Stimulated activated CD4-positive, alpha-beta T cell treated with anti-CD3 and anti-CD28 coated beads, TNF-alpha, amount 100 ng/mL, for 24 hours (primary cell): ENCODE data around the gene P4HA1.
A peak's percentile ranks its signal among the peaks of the same experiment; 100 is the strongest.
"Not testable (repeated sequence)": the region's sequence is repeated elsewhere in the genome, so short reads cannot be mapped to it uniquely, and the experiment has no call there.

Source experiments
- DNase-seq, 3 experiments: peaks; one replicate each; pipeline ENCODE4 v3.0.0-alpha.2; 2020; ENCODE audit warnings: low read depth in 3 of 3

P4HA1 gene

GRCh38 chr10:73096449-73097304 is at the start of gene P4HA1:
P4HA1 (minus strand) TSS chr10:73096866; CDS start chr10:73074883, 21,983 bp downstream.
- peak; percentile 96 to 98 (median 97) for DNase-seq

- DNase-seq: no peak
Measured at GRCh38 chr10:73141603-73142002, 44.9 kb upstream of the P4HA1 start.

- no peak for DNase-seq
Measured at GRCh38 chr10:73139251-73139650, 42.6 kb upstream of the P4HA1 start.

DNA sequence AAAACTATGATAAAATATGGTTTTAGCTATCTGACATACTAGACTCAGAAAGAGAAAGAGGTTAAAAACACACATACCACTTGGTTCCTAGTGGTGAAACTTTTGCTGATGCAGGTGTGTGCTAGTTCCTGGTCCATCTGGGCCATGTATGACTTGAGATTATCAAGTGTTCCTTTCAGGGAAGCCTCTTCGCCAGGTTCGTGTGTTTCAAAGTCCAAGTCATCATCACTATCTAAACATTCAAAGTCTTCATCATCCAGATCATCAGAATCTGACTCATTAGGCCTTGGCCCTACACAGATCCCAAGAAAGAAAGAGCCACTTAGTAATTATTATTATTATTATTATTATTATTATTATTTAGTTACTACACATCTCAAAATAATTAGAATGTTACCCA is 40.0 kb upstream of the P4HA1 start:
- DNase-seq: no peak

- no peak for DNase-seq
Measured at GRCh38 chr10:73134727-73135126, 38.1 kb upstream of the P4HA1 start.

- no peak for DNase-seq
Measured at GRCh38 chr10:73131913-73132686, 35.4 kb upstream of the P4HA1 start.

DNA sequence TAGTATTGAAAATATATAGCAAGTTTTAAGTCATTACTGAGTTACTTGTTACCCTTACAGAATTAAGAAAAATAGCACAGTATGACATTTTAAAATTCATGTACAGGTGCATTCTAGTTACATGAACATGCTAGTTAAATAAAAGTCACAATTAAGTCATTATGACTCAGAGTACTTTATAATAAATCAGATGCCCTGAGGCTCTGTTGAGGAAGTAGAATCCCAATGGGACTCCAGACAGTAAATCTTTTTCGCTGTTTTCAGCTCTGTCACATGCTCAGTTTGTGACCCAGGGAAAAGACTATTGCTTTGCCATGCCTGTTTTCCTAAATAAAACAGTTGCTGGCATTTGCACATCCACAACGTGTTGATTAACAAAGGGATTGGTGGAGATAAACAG is 34.6 kb upstream of the P4HA1 start:
- DNase-seq: no peak

- DNase-seq: no peak
Measured at GRCh38 chr10:73126343-73126742, 29.7 kb upstream of the P4HA1 start.

- no peak for DNase-seq
Measured at GRCh38 chr10:73119952-73120351, 23.3 kb upstream of the P4HA1 start.

- DNase-seq: no peak
Measured at GRCh38 chr10:73119457-73119856, 22.8 kb upstream of the P4HA1 start.

DNA sequence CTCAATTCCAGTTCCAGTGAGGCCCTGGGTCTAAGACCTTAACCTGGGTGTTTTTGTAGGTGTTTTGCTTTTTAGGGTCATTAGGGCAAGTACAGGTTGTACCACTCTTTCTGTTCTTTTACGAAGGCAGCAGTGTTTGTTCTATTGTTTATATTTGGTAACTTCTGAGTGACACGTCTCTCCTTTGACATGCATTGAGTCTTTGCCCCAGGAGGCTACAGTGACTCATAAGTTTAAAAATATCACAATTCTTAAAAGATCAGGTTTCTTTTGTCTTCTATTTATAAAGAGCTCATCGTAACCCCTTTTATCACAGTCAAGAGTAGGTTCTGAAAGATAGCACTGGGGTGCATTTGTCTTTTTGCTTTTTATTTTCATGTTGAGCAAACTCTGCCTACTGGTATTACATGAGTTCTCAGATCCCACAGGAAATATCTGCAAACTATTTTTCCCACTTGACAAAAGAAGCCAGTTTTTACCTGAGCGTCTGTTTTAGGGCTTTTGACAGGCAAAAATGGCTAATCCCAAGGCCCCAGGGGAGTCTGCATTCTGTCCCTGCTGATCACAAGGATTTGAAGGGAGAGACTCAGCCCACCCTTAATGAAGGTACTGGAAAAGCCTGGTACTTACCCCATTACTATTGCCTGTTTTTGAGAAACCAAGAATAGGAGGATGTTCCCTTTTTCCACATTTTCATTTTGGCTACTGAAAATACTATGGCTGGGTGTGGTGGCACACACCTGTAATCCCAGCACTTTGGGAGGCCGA is 21.5 kb upstream of the P4HA1 start:
- DNase-seq: no peak

DNA sequence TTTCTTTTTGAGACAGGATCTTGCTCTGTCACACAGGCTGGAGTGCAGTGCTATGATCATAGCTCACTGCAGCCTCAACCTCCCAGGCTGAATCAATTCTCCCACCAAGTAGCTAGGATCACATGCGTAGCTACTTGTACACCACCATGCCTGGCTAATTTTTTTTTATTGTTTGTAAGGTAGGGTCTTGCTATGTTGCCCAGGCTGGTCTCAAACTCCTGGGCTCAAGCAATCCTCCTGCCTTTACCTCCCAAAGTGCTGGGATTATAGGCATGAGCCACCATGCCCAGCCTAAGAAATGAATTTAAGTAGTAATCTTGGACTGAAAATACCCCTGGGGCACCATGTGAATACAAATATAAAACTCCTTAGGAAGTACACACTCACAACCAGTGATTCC is 19.4 kb upstream of the P4HA1 start:
- DNase-seq: no peak

DNA sequence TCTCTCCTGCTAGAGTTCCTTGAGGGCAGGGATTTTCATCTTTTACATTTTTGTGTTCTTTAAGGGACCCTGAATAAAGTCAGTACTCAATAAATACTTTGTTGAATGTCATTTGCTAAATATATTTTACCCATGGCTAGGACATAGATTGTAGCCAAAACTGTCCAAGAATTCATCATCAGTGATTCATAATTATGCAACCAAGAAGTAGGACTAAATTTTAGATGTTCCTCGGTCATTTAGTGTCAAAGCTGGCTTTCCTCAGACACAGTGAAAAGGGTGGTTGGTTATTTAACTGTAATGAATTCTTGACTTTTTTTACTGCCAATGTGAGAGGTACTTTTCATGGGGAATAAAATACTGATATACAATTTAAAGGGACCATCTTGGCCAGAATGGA is 16.9 kb upstream of the P4HA1 start:
- DNase-seq: no peak

DNA sequence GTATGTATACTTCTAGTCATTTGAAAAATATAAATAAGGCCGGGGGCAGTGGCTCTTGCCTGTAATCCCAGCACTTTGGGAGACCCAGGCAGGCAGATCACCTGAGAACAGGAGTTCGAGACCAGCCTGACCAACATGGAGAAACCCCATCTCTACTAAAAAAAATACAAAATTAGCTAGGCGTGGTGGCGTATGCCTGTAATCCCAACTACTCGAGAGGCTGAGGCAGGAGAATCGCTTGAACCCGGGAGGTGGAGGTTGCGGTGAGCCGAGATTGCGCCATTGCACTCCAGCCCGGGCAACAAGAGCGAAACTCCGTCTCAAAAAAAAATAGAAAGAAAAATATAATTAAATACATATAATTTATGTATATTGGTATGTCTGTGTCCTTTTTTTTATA is 15.4 kb upstream of the P4HA1 start:
- DNase-seq: not testable (repeated sequence)

DNA sequence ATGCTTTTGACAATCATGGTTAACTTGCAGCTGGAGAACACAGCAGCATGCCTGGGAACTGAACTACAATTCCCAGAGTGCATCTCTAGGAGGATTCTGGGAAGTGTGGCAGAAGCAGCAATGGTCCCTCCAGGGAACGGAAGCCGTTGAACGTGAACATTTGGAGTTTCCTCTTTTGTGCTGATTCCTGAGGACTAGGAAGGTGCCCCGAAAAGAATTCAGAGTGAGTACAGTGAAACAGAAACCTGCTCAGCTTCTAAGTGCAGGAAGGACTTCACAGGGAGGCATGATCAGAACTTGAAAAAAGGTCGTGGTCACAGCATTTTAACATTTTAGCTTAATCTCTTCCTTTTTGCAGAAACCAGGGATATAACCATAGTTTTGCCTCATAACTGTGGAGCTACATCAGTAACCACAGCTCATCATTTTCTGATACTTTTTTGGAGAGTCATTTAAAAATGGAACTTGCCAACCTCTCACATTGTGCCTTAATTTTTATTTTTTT is 13.7 kb upstream of the P4HA1 start, which contains the start of gene NUDT13:
NUDT13 (plus strand) TSS at position 111 of the 505 bp plus-strand sequence. CDS start 3,911 bp downstream, outside the sequence.
- peak; percentile 18 to 27 (median 26) for DNase-seq

DNA sequence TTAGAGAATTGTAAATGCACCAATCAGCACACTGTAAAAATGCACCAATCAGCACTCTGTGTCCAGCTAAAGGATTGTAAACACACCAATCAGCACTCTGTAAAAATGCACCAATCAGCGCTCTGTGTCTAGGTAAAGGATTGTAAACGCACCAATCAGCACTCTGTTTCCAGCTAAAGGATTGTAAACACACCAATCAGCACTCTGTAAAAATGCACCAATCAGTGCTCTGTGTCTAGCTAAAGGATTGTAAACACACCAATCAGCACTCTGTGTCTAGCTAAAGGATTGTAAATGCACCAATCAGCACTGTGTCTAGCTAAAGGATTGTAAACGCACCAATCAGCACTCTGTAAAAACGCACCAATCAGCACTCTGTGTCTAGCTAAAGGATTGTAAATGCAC is 12.6 kb upstream of the P4HA1 start:
- not testable (repeated sequence) for DNase-seq

- DNase-seq: no peak
Measured at GRCh38 chr10:73106301-73106700, 9.6 kb upstream of the P4HA1 start.

DNA sequence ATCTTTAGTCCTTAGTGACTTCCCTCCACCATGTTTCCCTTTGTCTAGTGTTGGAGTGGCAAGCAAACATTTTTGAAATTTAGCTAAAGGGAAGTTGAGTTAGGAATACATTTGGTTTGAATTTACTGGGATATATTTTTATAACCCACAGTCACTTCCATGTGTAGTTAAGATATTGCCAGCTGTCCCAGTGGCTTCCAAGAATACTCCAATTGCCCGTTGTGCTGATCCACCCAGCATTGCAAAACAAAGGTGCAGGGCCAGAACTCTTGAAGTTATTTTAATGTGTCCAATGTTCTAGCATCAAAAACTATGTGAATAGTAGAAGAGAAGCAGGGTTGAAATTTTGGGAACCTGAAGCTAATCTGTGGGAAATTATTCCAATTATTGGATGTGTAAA is 2.5 kb upstream of the P4HA1 start:
- no peak for DNase-seq

DNA sequence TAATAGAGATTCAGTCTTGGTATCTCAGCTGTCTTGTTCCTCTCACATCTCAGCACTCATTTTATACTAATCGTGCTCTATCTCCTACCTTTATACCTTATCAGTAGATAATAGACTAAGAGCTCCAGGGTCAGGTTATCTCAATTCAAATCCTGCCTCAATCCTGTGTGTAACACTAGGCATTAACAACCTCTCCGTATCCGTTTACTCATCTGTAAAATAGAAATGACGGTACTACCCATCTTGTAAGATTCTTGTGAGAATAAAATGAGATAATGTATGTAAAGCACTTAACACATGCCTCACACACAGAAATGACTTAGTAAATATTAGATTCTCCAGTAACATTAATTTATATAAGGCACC is 622 bp upstream of the P4HA1 start:
- no peak for DNase-seq

- DNase-seq: peak; percentile 45 to 69 (median 51)
Measured at GRCh38 chr10:73096041-73096448, 621 bp downstream of the P4HA1 start.

- peak in 1 of 3 experiments; percentile 25 for DNase-seq
Measured at GRCh38 chr10:73095481-73096021, 1.1 kb downstream of the P4HA1 start.
